Neutrophil (primary cell): Measurements from ENCODE around the gene PDZD8.

Experiments used
- H3K27ac ChIP-seq: fragments of 200-600 bp; sonication (generic); 2 replicates; pipeline ENCODE4 v1.5.1; 2016; ENCODE audit warnings: mild to moderate bottlenecking, moderate library complexity
- H3K27me3 ChIP-seq: fragments of 200-600 bp; sonication (generic); 2 replicates; pipeline ENCODE4 v1.6.0; 2016; ENCODE audit warnings: mild to moderate bottlenecking
- H3K36me3 ChIP-seq: fragments of 200-600 bp; sonication (generic); 2 replicates; pipeline ENCODE4 v1.5.1; 2017
- H3K4me1 ChIP-seq, 2 experiments: fragments of 200-600 bp in 1 of 2; sonication (generic) in 1 of 2; 1 replicate in 1 of 2; 2 replicates in 1 of 2; pipeline versions ENCODE4 v1.5.1 to v1.6.1; 2013 to 2016; ENCODE audit warnings: low read depth in 1 of 2, low read length in 1 of 2, mild to moderate bottlenecking in 1 of 2, moderate library complexity in 1 of 2; ENCODE audit not compliant: control insufficient read depth in 1 of 2, insufficient read depth in 1 of 2
- H3K4me3 ChIP-seq, 2 experiments: fragments of 200-600 bp in 1 of 2; sonication (generic) in 1 of 2; 1 replicate in 1 of 2; 2 replicates in 1 of 2; pipeline ENCODE4 v1.5.1; 2013 to 2016; ENCODE audit warnings: low read depth in 1 of 2, low read length in 1 of 2, mild to moderate bottlenecking in 1 of 2, moderate library complexity in 1 of 2
- H3K9me3 ChIP-seq: fragments of 200-600 bp; sonication (generic); 2 replicates; pipeline ENCODE4 v1.5.1; 2016
- CTCF ChIP-seq: fragments of 200-600 bp; sonication (generic); IDR thresholded peaks from 2 replicates; pipeline ENCODE4 v1.5.1; 2016; ENCODE audit warnings: antibody characterized with exemption

PDZD8 gene

GRCh38 chr10:117320050-117320665 is 55.1 kb downstream of the PDZD8 start:
- peak; percentile 71 for TF ChIP-seq CTCF
- no peak overlapping the region for H3K4me3 ChIP-seq
- no peaks in the 10 kb centered on the region for H3K9me3 ChIP-seq
- H3K27me3 ChIP-seq = no peaks in the 10 kb centered on the region
- H3K36me3 ChIP-seq = peaks cover 8% of the 10 kb centered on the region
- peaks cover 0 to 32% of the 10 kb centered on the region in 2 experiments for H3K4me1 ChIP-seq
- peak overlapping the region; percentile 29 for H3K27ac ChIP-seq

GRCh38 chr10:117318909-117319308 is 56.3 kb downstream of the PDZD8 start:
- Histone ChIP-seq H3K27me3 (no peaks in the 10 kb centered on the region), H3K36me3 (peaks cover 8% of the 10 kb centered on the region), H3K4me1 (peaks cover 0 to 32% of the 10 kb centered on the region in 2 experiments)

GRCh38 chr10:117316701-117317100 is 58.5 kb downstream of the PDZD8 start:
- H3K27me3 ChIP-seq = no peaks in the 10 kb centered on the region

More at GRCh38 chr10:117318909-117319308, 56.3 kb downstream of the PDZD8 start:
- no peak for TF ChIP-seq CTCF
- no peak overlapping the region for H3K27ac ChIP-seq
- no peak overlapping the region for H3K4me3 ChIP-seq
- H3K9me3 ChIP-seq = no peaks in the 10 kb centered on the region

GRCh38 chr10:117313641-117314040 is 61.6 kb downstream of the PDZD8 start:
- Histone ChIP-seq H3K4me3 (no peak overlapping the region), H3K36me3 (peaks cover 18% of the 10 kb centered on the region), H3K9me3 (no peaks in the 10 kb centered on the region), H3K27ac (peak overlapping the region; percentile 7), H3K27me3 (no peaks in the 10 kb centered on the region), H3K4me1 (peaks cover 0 to 3% of the 10 kb centered on the region in 2 experiments)
- no peak for TF ChIP-seq CTCF

More at GRCh38 chr10:117316701-117317100, 58.5 kb downstream of the PDZD8 start:
- no peaks in the 10 kb centered on the region for H3K9me3 ChIP-seq
- H3K27ac ChIP-seq = no peak overlapping the region
- peaks cover 0 to 23% of the 10 kb centered on the region in 2 experiments for H3K4me1 ChIP-seq
- no peak for TF ChIP-seq CTCF
- peaks cover 14% of the 10 kb centered on the region for H3K36me3 ChIP-seq
- no peak overlapping the region for H3K4me3 ChIP-seq

- H3K9me3 ChIP-seq = no peaks in the 10 kb centered on the region
- no peak overlapping the region for H3K4me3 ChIP-seq
- H3K36me3 ChIP-seq = peaks cover 11% of the 10 kb centered on the region
- H3K27me3 ChIP-seq = no peaks in the 10 kb centered on the region
- TF ChIP-seq CTCF = no peak
- no peak overlapping the region for H3K27ac ChIP-seq
- peaks cover 0 to 6% of the 10 kb centered on the region in 2 experiments for H3K4me1 ChIP-seq
Measured at GRCh38 chr10:117312430-117312829, 62.8 kb downstream of the PDZD8 start.
